Activated T-helper 17 cell treated with anti-CD3 and anti-CD28 coated beads, Interleukin-2, amount 50 U/mL, for 72 hours (primary cell): Measurements from ENCODE around the gene SYPL1. TPM values are rescaled to one million over a fixed set of nuclear protein-coding genes. Genes with fewer than 3 reads are reported as not detected.
A peak's percentile ranks its signal among the peaks of the same experiment; 100 is the strongest.

Source experiments
- ATAC-seq: fragments of 150-1000 bp; cut with Tn5 transposase; replicated peaks from 2 replicates; pipeline ENCODE4 v1.10.0; 2021; ENCODE audit warnings: mild to moderate bottlenecking, moderate library complexity
- H3K27ac Mint-ChIP-seq: one replicate; pipeline ENCODE4 v1.8.0; 2022; ENCODE audit warnings: mixed read lengths
- H3K27me3 Mint-ChIP-seq: one replicate; pipeline ENCODE4 v1.8.0; 2022; ENCODE audit warnings: mixed read lengths
- H3K36me3 Mint-ChIP-seq: one replicate; pipeline ENCODE4 v1.8.0; 2022; ENCODE audit warnings: low read depth, mild to moderate bottlenecking, mixed read lengths
- H3K4me1 Mint-ChIP-seq: one replicate; pipeline ENCODE4 v1.8.0; 2022; ENCODE audit warnings: mixed read lengths
- H3K4me3 Mint-ChIP-seq: one replicate; pipeline ENCODE4 v1.8.0; 2022; ENCODE audit warnings: mild to moderate bottlenecking, mixed read lengths
- H3K9me3 Mint-ChIP-seq: one replicate; pipeline ENCODE4 v1.8.0; 2022; ENCODE audit warnings: mixed read lengths
- total RNA-seq, 2 donors: library from RNA; stranded (reverse); gene quantifications; one replicate each; pipeline ENCODE4 v1.2.3, GENCODE V29; 2022

The SYPL1 gene
- total RNA-seq, 2 donors from 2014 or later: 18.5 to 23.5 TPM

DNA sequence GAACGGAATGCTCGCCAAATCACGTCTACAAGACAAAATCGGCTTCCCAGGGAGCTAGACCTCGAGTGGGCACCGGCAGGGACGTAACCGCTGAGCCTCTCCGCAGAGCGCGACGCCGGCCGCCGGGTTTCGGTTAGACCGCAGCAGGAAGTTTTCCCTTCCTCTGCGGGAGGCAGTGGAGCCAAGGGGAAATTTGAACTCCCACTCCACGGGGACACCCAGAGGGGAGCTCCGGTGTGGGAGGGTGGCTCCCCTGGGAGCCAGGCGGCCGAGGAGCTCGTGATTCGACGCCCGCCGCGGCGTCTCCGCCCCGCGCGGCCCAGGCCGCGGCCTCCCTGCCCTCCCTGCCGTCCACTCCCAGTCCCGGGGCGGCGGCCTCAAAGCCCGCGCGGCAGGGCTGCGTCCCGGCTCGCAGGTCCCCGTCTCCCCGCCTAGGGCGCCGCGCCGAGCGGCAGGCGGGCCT lies 426 bp downstream of the SYPL1 start:
- Mint-ChIP-seq H3K27ac (peak overlapping the region; percentile 93), H3K27me3 (no peaks in the 10 kb centered on the region), H3K4me1 (peaks cover 21% of the 10 kb centered on the region), H3K36me3 (no peaks in the 10 kb centered on the region), H3K9me3 (no peaks in the 10 kb centered on the region), H3K4me3 (peak overlapping the region; percentile 77)
- ATAC-seq: peak; percentile 38

DNA sequence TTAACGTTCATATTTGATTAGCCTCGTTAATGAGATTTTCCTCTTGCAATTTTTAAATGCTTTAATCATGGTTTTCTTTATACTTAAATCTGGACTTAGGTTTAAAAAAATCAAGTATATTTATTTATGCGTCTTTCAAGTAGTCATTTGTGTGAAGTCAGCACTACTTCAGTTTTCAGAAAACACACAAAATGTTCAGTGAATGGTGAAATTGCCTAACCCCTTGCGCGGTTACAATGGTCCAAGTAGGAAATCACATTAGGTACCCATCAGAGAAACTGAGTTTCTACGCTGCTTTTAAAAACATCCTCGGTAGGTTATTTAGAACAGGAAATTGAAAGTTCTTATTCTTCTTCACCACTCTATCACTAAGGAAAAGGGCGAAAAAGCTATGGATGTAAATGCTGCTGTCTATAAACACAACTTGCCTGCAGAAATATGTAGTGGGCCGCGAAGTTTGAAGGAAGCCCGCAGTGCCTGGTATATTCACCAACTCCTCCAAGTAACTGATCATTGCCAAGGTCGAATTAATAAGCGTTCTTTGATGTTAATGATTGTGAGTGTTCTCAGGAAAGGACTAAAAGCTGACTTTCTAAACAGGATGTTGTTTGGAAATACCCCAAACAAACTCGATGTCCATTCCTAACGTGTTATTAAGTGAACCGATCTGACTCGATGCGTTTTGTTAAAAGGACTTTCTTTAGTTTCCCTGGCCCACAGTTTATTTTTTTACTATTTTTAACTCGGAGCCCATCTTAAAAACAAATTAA lies 1.0 kb downstream of the SYPL1 start:
- peak overlapping the region; percentile 93 for H3K27ac Mint-ChIP-seq
- H3K4me1 Mint-ChIP-seq: peaks cover 21% of the 10 kb centered on the region
- no peak for ATAC-seq
- no peaks in the 10 kb centered on the region for H3K27me3 Mint-ChIP-seq
- no peaks in the 10 kb centered on the region for H3K9me3 Mint-ChIP-seq
- H3K36me3 Mint-ChIP-seq: no peaks in the 10 kb centered on the region
- H3K4me3 Mint-ChIP-seq: peak overlapping the region; percentile 77

DNA sequence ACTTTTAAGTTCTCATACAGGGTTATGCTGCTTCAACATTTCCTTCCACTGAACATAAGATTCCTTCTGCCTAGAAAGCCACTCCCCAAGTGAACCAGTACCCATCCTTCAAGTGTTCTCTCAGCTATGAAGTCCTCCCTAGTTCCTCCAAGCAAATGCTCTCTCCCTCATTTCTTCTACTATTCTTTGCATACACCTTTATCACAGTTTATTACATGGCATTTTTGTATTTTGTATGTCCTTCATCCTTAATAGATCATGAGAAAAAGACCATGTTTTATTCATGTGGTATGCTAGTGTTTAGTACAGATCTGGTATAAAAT lies 1.9 kb downstream of the SYPL1 start:
- peak overlapping the region; percentile 77 for H3K4me3 Mint-ChIP-seq
- H3K27ac Mint-ChIP-seq: no peak overlapping the region

DNA sequence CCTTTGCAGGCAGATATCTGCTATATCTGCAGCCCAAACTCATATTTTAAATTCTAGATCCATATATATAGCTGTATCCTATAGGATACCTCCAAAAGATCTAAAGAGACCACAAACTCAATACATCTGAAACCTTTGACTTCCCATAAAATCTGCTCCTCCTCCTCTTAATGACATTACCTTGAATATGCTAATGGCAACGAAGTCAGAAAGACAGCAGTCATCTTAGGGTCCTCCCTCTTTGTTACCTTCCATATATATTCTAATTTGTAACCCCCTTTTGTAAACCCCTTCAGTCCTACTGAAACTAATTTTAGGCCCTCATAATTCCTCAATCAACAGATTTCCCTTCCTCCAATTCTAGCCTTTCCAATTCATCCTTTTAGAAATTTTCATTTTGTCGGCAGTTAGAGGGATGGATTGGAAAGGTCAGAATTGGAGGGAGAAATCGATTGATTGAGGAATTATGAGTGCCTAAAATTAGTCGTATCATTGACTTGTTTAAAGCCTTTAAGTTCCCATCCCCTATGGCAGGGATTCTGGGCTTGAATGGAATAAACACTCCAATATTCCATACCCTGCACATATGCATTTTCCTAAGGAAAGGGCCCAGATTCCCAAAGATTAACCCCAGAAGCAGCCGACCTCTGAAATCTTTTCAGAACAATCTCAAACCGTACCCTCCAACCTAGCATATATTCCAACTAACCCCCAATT lies 2.4 kb downstream of the SYPL1 start:
- H3K36me3 Mint-ChIP-seq: peaks cover 4% of the 10 kb centered on the region
- H3K27ac Mint-ChIP-seq: no peak overlapping the region
- no peaks in the 10 kb centered on the region for H3K9me3 Mint-ChIP-seq
- peak overlapping the region; percentile 77 for H3K4me3 Mint-ChIP-seq
- H3K4me1 Mint-ChIP-seq: peaks cover 27% of the 10 kb centered on the region
- H3K27me3 Mint-ChIP-seq: no peaks in the 10 kb centered on the region
- ATAC-seq: no peak

More for the DNA sequence above, 1.9 kb downstream of the SYPL1 start:
- peaks cover 4% of the 10 kb centered on the region for H3K36me3 Mint-ChIP-seq
- no peak for ATAC-seq
- peaks cover 28% of the 10 kb centered on the region for H3K4me1 Mint-ChIP-seq
- H3K27me3 Mint-ChIP-seq: no peaks in the 10 kb centered on the region
- no peaks in the 10 kb centered on the region for H3K9me3 Mint-ChIP-seq

DNA sequence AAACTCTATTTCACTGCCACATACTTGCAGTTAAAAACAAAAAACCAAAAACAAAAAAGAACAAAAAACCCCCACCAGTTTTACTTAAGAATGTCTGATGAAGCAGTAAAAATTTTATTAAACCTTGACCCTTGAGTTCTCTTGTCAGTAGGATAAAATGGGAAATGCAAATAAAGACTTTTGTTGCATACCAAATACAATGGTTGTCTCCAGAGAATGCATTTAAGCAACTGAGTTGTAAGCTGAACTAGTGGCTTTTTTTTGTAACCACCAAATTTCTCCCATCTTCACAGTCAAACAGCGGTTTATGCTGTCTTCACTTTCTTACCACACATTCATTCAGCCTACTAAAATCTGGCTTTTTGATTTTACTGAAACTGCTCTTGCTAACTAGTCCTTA lies 3.1 kb downstream of the SYPL1 start:
- Mint-ChIP-seq H3K36me3 (peaks cover 4% of the 10 kb centered on the region), H3K4me3 (no peak overlapping the region), H3K27ac (no peak overlapping the region), H3K27me3 (no peaks in the 10 kb centered on the region), H3K4me1 (peaks cover 26% of the 10 kb centered on the region), H3K9me3 (no peaks in the 10 kb centered on the region)
- ATAC-seq: no peak

DNA sequence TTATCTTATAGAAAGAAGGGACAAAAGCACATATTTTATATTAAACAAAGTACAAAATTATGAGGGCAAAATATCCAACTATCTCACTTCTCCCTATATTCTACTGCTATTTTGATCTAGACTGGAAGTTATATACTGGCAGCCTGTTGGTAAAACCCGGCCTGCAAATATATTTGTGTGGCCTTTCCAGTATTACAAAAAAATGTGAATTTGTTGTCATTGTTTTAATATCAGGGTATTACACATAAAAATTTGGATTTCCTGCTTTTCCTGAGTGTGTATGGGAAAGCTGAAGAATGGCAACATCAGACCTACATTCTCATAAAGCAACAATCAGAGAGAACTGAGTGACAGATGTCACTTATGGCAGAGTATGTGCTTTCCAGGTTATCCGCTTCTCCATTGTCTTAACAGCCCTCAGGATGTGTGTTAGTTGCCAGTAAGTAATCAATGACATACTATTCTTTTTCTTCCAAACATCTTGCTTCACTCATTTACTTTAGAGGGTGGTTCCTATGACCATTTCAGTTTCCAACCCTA lies 7.3 kb downstream of the SYPL1 start:
- no peaks in the 10 kb centered on the region for H3K27me3 Mint-ChIP-seq
- no peak for ATAC-seq
- H3K27ac Mint-ChIP-seq: no peak overlapping the region
- H3K36me3 Mint-ChIP-seq: peaks cover 4% of the 10 kb centered on the region
- no peak overlapping the region for H3K4me3 Mint-ChIP-seq
- H3K4me1 Mint-ChIP-seq: peaks cover 46% of the 10 kb centered on the region
- no peaks in the 10 kb centered on the region for H3K9me3 Mint-ChIP-seq

DNA sequence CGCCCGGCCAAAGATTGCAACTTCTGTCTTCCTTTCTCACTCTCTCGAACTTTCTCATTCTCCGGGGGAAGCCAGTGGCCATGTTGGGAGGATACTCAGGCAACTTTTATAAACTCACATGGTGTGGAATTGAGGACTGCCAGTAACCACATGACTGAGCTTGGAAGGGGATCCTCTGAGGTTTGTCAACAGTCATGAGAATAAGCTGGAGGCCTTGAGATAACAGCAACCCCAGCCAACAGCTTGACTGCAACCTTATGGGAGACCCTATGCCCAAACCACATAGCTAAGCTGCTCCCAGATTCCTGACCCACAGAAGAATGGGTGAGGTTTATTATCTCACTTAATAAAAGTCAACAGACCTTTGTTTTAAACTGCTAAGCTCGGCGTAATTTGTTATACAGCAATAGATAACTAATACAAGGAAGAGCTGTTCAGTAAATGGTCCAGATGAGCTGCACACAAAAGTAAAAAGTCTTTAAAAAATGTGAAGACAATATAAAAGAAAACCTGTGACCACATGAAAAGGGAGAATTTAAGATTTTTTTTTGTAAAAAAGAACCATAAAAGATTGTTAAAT lies 9.6 kb downstream of the SYPL1 start:
- H3K4me3 Mint-ChIP-seq: no peak overlapping the region
- H3K27ac Mint-ChIP-seq: no peak overlapping the region
- ATAC-seq: no peak
- H3K9me3 Mint-ChIP-seq: no peaks in the 10 kb centered on the region
- H3K4me1 Mint-ChIP-seq: peaks cover 39% of the 10 kb centered on the region
- no peaks in the 10 kb centered on the region for H3K27me3 Mint-ChIP-seq
- H3K36me3 Mint-ChIP-seq: peaks cover 13% of the 10 kb centered on the region

DNA sequence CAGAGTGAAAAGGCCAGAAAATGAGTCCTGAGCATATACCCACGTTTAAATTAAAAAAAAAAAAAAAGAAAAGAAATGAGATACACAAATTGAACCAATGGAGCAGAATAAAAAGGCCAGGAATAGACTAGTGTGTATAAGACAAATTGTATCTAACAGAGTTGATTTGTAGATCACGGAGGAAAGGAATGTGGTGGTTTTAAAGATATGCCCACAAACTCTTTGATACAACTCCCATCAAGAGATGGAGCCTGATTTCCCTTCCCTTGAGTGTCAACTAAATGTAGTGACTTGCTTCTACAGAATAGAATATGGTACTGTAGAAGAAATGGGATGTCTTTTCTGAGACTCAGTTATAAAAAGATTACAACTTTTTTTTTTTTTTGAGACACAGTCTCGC lies 10.4 kb downstream of the SYPL1 start:
- Mint-ChIP-seq H3K36me3 (peaks cover 21% of the 10 kb centered on the region), H3K9me3 (no peaks in the 10 kb centered on the region), H3K27me3 (no peaks in the 10 kb centered on the region), H3K4me3 (no peak overlapping the region), H3K27ac (no peak overlapping the region), H3K4me1 (peaks cover 39% of the 10 kb centered on the region)
- ATAC-seq: no peak

DNA sequence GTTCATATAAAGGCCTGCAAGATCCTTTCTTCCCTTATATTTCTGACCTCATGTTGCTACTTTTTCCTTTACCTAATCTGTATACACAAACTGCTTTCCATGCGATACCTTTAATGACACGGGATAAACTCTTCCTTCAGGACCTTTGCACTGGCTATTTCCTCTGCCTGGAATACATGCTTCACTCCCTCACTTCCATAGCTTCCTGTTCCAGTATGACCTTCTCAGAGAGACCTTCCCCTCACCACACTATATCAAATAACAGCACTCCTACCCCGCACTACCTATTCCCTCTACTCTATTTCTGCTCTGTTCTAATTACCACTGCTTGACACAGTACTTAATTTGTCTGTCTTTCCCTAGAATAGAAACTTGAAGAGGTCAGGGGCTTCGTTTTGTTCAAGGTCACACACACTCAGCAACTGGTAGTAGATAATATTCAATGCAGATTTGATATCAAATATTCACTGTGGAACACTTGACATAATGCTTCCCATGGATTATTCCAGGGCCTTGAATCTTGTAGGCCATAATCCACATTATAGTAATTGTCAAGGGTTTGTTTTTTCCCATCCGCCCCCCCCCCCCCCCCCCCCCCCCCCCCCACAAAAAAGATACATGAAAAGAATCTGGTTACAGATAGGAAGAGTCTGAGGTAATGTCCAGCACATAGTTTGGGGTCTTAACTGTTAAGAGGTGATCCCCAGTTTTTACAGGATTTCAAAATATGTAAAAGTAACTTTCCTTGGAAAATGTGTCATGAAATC lies 11.1 kb downstream of the SYPL1 start:
- peaks cover 39% of the 10 kb centered on the region for H3K4me1 Mint-ChIP-seq
- H3K4me3 Mint-ChIP-seq: no peak overlapping the region
- no peaks in the 10 kb centered on the region for H3K9me3 Mint-ChIP-seq

DNA sequence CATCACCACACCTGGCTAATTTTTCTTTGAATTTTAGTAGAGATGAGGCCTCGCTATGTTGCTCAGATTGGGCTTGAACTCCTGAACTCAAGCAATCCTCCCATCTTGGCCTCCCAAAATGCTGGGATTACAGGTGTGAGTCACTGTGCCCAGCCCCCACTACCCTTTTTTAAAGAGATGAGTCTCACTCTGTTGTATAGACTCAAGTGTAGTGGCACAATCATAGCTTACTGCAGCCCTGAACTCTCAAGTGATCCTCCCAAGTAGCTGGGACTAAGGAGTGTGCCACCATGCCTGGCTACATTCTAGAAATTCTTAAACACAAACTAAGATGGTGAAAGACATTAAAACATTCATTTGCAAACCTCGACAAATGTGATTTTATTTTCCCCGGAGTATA lies 12.6 kb downstream of the SYPL1 start:
- Mint-ChIP-seq H3K4me1 (peaks cover 27% of the 10 kb centered on the region), H3K27ac (no peak overlapping the region), H3K4me3 (no peak overlapping the region), H3K9me3 (no peaks in the 10 kb centered on the region), H3K27me3 (no peaks in the 10 kb centered on the region), H3K36me3 (peaks cover 29% of the 10 kb centered on the region)
- no peak for ATAC-seq

More for the DNA sequence above, 11.1 kb downstream of the SYPL1 start:
- Mint-ChIP-seq H3K27ac (no peak overlapping the region), H3K36me3 (peaks cover 26% of the 10 kb centered on the region), H3K27me3 (no peaks in the 10 kb centered on the region)
- ATAC-seq: no peak

DNA sequence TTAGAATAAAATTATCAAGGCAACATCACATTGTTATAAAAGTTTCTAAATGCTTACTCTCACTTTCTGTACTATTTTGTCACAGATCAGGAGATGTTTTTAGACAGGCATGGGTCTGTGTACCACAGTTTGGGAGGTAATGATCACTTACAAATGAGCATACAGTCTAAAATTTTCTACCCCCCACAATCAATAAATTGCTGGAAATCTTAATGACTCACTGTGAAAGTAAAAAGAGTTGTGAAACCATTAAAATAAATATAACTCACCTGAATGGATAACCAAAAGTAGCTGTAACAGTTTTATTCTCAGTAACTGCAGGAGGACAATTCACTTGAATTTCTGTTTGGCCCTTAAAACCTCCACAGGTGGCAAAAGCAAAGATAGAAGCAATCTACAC lies 13.2 kb downstream of the SYPL1 start:
- no peaks in the 10 kb centered on the region for H3K9me3 Mint-ChIP-seq
- H3K4me3 Mint-ChIP-seq: no peak overlapping the region
- no peak for ATAC-seq
- peaks cover 25% of the 10 kb centered on the region for H3K4me1 Mint-ChIP-seq
- peak overlapping the region; percentile 8 for H3K27ac Mint-ChIP-seq
- H3K27me3 Mint-ChIP-seq: no peaks in the 10 kb centered on the region
- peaks cover 33% of the 10 kb centered on the region for H3K36me3 Mint-ChIP-seq

DNA sequence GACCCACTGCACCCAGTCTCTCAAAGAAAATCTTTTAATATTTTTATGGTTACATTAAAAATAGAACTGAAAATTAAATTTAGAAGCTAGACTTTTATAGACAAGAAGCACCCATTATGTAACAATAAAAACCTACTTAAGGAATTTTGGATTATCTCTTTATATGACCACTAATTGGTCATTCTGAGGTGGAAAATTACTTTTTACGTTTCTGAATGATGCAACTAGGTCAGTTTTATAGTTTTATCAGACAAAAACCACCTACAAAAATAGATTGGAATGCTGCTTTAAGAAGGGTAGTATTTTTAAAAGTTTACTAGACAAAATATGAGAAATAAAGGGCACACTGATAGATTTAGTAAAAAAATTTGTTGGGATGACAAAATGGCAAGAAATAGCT lies 16.5 kb downstream of the SYPL1 start:
- ATAC-seq: no peak
- H3K9me3 Mint-ChIP-seq: no peaks in the 10 kb centered on the region
- peaks cover 12% of the 10 kb centered on the region for H3K4me1 Mint-ChIP-seq
- no peak overlapping the region for H3K4me3 Mint-ChIP-seq
- H3K27ac Mint-ChIP-seq: no peak overlapping the region
- H3K27me3 Mint-ChIP-seq: no peaks in the 10 kb centered on the region
- peaks cover 65% of the 10 kb centered on the region for H3K36me3 Mint-ChIP-seq

DNA sequence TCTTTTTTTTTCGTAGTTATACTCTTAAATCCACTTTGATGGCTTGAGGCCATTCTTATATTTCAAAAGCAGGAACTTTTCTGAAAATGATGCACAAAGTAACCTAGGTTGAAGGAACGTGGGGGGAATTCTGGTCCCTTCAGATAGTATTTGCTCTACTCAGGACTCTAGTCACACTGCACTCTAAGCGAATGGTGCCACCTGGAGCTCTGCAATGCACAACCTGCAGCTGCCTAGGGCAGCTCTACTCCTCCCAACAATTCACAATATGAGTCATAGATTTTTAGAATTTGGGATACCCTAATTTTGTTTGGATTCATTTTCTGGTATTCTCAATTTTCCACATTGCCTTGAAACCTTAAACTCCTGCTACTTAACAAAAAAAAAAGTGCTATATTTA lies 17.3 kb downstream of the SYPL1 start:
- Mint-ChIP-seq H3K36me3 (peaks cover 74% of the 10 kb centered on the region), H3K27ac (no peak overlapping the region), H3K27me3 (no peaks in the 10 kb centered on the region), H3K4me1 (peaks cover 10% of the 10 kb centered on the region), H3K4me3 (no peak overlapping the region), H3K9me3 (no peaks in the 10 kb centered on the region)
- no peak for ATAC-seq

DNA sequence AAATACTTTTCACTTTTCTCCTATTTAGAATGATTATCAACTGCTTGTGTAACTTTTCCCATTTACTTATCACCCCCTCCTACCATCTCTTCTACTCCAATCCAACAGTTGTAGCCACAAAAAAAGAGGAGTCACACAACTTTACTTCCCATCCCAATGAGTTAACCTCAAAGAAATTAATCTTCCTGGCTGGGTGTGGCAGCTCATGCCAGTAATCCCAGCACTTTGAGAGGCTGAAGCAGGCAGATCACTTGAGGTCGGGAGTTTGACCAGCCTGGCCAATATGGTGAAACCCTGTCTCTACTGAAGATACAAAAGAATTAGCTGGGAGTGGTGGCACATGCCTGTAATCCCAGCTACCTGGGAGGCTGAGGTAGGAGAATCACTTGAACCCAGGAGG lies 19.9 kb downstream of the SYPL1 start:
- H3K4me3 Mint-ChIP-seq: no peak overlapping the region
- no peaks in the 10 kb centered on the region for H3K9me3 Mint-ChIP-seq
- H3K36me3 Mint-ChIP-seq: peaks cover 83% of the 10 kb centered on the region
- peaks cover 4% of the 10 kb centered on the region for H3K4me1 Mint-ChIP-seq
- no peaks in the 10 kb centered on the region for H3K27me3 Mint-ChIP-seq
- no peak overlapping the region for H3K27ac Mint-ChIP-seq
- no peak for ATAC-seq
